C4-2B (cell line): Measurements from ENCODE around the gene SERPINE3.

Source experiments
- CTCF ChIP-seq: fragments of 450-650 bp; conservative IDR thresholded peaks from 2 replicates; pipeline ENCODE4 v1.5.1; 2017; ENCODE audit warnings: mild to moderate bottlenecking
- ZFX ChIP-seq: fragments of 450-650 bp; IDR thresholded peaks from 2 replicates; pipeline ENCODE4 v1.6.1; 2017

DNA sequence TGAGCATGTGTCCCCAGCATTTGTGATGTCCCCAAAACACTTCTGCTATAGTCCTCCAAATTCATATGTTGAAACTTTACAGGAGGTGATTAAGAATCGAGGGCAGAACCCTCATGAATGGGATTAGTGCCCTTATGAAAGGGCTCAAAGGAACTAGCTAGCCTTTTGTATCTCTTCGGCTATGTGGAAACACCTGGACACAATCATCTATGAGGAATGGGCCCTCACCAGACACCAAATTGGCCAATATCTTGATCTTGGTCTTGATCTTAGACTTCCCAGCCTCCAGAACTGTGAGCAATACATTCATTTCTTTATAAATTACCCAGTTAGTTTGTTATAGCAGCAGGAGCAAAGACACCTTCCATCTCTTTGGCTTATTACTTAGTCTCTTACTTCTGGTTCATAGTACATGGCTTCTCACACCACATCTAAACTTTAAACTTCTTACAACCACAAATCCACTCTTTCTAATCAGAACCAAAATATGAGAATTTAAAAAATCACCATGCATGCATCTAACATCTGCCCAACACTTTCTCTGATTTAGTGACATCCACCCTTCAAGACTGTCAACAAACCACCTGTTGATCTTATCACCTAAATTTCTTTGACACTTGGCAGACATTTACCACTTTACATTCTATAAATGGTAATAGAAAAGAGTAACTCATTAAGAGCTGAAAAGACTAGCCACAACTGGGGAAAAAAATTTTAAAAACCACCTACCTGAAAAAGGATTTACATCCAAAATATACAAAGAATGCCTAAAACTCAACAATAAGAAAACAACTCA lies 6.7 kb upstream of the SERPINE3 start:
- TF ChIP-seq CTCF (no peak), ZFX (no peak)
